ENCODE results near the gene SMIM14. TPM values are rescaled to one million over a fixed set of nuclear protein-coding genes. Genes with fewer than 3 reads are reported as not detected.
A peak's percentile ranks its signal among the peaks of the same experiment; 100 is the strongest.
"Not testable (repeated sequence)": the region's sequence is repeated elsewhere in the genome, so short reads cannot be mapped to it uniquely, and the experiment has no call there.

The SMIM14 gene
- total RNA-seq, 2 donors from 2014 or later, result 2.6 to 2.9 TPM

DNA sequence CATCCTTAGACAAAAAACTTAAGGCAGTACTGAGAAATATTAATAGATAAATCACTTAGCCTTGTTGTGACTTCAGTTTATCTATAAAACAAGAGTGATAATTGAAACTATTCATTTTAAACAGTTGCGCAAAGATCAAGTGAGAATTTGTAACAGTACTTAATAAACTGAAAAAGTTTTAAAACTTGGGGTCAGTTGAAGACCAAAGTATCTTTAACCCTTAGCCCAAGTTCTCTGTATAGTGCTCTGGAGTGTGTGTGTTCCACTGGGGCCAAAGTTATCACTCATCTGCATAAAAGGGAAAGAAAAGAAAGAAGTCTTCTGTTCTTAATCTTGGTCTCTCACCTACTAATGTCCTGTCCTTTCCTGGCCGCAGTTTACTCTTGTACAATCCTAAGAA, 11.3 kb downstream of the SMIM14 start:
- H3K27me3 Mint-ChIP-seq, result no peaks in the 10 kb centered on the region
- H3K4me3 Mint-ChIP-seq, result no peak overlapping the region
- H3K9me3 Mint-ChIP-seq, result no peaks in the 10 kb centered on the region
- no peak overlapping the region for H3K27ac Mint-ChIP-seq
- H3K36me3 Mint-ChIP-seq (ENCODE audit: low read depth), result no peaks in the 10 kb centered on the region
- no peaks in the 10 kb centered on the region for H3K4me1 Mint-ChIP-seq
- no peak for ATAC-seq (replicated peaks)

DNA sequence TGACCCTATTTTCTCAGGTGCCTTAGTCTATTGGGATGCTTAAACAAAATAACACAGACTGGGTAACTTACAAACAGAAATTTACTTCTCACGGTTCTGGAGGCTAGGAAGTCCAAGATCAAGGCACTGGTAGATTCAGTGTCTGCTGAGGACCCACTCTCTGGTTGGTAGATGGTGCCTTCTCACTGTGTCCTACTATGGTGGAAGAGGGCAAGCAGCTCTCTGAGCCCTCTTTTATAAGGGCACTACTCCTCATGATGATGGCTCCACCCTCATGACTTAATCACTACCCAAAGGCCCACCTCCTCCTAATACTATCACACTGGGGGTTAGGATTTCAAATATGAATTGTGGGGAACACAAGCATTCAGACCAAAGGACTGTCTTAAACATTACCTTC, 11.8 kb downstream of the SMIM14 start:
- Mint-ChIP-seq H3K4me1 (no peaks in the 10 kb centered on the region), H3K4me3 (no peak overlapping the region), H3K9me3 (no peaks in the 10 kb centered on the region), H3K27me3 (no peaks in the 10 kb centered on the region), H3K36me3 (ENCODE audit: low read depth) (no peaks in the 10 kb centered on the region), H3K27ac (no peak overlapping the region)
- ATAC-seq (replicated peaks), result no peak

- no peaks in the 10 kb centered on the region for H3K36me3 Mint-ChIP-seq (ENCODE audit: low read depth)
- no peaks in the 10 kb centered on the region for H3K27me3 Mint-ChIP-seq
- H3K4me3 Mint-ChIP-seq, result no peak overlapping the region
- no peak overlapping the region for H3K27ac Mint-ChIP-seq
- no peaks in the 10 kb centered on the region for H3K4me1 Mint-ChIP-seq
- no peaks in the 10 kb centered on the region for H3K9me3 Mint-ChIP-seq
- no peak for ATAC-seq (replicated peaks)
These were observed 12.4 kb downstream of the SMIM14 start for GRCh38 chr4:39626261-39626660.

- H3K27me3 Mint-ChIP-seq, result no peaks in the 10 kb centered on the region
- no peak overlapping the region for H3K27ac Mint-ChIP-seq
- no peak for ATAC-seq (replicated peaks)
- H3K4me3 Mint-ChIP-seq, result no peak overlapping the region
- H3K9me3 Mint-ChIP-seq, result no peaks in the 10 kb centered on the region
- no peaks in the 10 kb centered on the region for H3K36me3 Mint-ChIP-seq (ENCODE audit: low read depth)
- H3K4me1 Mint-ChIP-seq, result no peaks in the 10 kb centered on the region
These were observed 17.1 kb downstream of the SMIM14 start for GRCh38 chr4:39621582-39621981.

DNA sequence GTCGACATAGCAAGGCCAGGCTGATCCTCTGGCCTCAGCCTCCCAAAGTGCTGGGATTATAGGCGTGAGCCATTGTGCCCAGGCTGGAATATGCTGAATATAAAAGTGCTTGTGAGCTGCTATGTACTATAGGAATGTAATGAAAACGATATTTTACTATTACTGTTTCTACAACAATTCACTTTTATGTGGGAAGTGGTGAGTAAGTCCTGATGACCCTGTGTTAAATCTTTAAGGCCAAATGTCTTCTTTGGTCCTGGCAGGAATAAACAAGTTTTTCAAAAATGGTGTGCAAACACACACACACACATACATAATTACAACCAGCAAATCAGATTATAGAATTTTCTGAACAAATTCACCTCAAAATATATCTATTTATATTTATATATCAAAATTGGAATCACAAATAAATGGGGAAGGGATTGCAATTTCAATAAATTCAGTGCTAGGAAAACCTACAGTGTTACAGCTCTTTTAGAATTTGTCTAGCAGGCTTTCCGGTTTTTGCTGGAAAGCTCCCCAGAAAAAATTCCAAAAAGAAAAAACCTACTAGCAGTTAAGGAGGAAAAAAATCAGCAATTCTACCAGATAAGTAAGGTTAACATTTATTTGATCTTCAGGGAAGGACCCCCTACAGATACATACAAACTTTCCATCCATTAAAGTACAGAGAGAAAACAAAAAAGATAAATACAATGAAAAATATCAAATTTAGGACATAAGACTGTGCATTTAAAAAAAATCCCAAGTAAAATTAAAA, 17.9 kb downstream of the SMIM14 start:
- no peaks in the 10 kb centered on the region for H3K9me3 Mint-ChIP-seq
- no peaks in the 10 kb centered on the region for H3K4me1 Mint-ChIP-seq
- H3K4me3 Mint-ChIP-seq, result no peak overlapping the region
- no peak for ATAC-seq (replicated peaks)
- no peaks in the 10 kb centered on the region for H3K36me3 Mint-ChIP-seq (ENCODE audit: low read depth)
- H3K27ac Mint-ChIP-seq, result no peak overlapping the region
- no peaks in the 10 kb centered on the region for H3K27me3 Mint-ChIP-seq

DNA sequence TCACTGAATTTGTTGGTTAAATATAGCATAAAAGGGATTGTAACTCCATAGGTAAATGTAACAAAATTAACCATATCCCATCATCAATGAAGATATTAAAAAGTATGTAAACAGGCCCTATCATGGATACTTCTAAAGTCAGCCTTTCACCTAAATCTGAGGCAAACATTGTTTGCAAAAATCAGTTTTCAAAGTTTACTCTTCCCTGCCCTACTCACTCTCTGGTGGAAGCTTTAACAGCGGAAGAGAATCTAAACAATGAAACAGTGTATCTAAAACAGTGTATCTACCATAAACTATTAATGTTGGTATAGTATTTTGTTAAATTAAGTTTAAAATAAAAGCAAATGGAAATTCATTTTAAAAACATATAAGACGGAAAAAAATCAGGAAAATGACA, 21.1 kb downstream of the SMIM14 start:
- no peaks in the 10 kb centered on the region for H3K4me1 Mint-ChIP-seq
- H3K27me3 Mint-ChIP-seq, result no peaks in the 10 kb centered on the region
- no peaks in the 10 kb centered on the region for H3K9me3 Mint-ChIP-seq
- H3K36me3 Mint-ChIP-seq (ENCODE audit: low read depth), result no peaks in the 10 kb centered on the region
- no peak overlapping the region for H3K4me3 Mint-ChIP-seq
- H3K27ac Mint-ChIP-seq, result no peak overlapping the region
- ATAC-seq (replicated peaks), result no peak

DNA sequence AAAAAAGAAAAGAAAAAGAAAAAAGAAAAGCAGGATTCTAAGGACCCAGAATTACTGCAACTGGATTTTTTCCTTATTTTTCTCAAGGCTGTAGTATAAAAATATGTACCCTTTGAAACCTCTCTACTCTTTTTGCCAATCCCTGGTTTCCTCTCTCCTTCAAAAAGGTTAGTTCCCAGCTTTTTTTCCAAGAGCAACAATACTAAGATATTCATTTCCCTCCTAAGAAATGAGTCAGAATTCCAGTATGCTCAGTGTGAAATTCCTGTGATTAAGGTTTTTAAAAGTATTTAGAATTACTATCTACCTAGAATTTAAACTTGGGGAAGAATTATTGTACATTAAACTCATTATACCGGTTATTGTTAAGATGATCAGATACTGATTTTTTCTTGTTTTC, 22.0 kb downstream of the SMIM14 start:
- Mint-ChIP-seq H3K36me3 (ENCODE audit: low read depth) (no peaks in the 10 kb centered on the region), H3K9me3 (no peaks in the 10 kb centered on the region), H3K4me3 (no peak overlapping the region), H3K27ac (no peak overlapping the region), H3K27me3 (no peaks in the 10 kb centered on the region), H3K4me1 (no peaks in the 10 kb centered on the region)
- ATAC-seq (replicated peaks), result no peak

DNA sequence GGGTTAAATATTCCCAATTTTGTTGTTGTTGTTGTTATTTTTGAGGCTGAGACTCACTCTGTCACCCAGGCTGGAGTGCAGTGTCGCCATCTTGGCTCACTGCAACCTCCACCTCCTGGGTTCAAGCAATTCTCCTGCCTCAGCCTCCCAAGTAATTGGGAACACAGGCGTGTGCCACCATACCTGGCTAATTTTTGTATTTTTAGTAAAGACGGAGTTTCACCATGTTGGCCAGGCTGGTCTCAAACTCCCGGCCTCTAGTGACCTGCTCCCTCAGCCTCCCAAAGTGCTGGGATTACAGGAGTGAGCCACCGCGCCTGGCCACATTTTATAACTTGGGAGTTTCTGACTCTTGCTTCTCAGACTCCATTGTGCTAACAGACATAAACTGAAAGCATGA, 22.6 kb downstream of the SMIM14 start:
- ATAC-seq (replicated peaks); H3K4me1 Mint-ChIP-seq; H3K4me3 Mint-ChIP-seq; H3K27ac Mint-ChIP-seq; H3K27me3 Mint-ChIP-seq; H3K9me3 Mint-ChIP-seq; H3K36me3 Mint-ChIP-seq (ENCODE audit: low read depth): not testable (repeated sequence)

GRCh38 chr4:39614487-39615162, 24.0 kb downstream of the SMIM14 start:
- H3K27ac Mint-ChIP-seq, result no peak overlapping the region
- H3K27me3 Mint-ChIP-seq, result no peaks in the 10 kb centered on the region
- H3K9me3 Mint-ChIP-seq, result no peaks in the 10 kb centered on the region
- H3K4me1 Mint-ChIP-seq, result no peaks in the 10 kb centered on the region
- no peaks in the 10 kb centered on the region for H3K36me3 Mint-ChIP-seq (ENCODE audit: low read depth)
- peak; percentile 28 for ATAC-seq (replicated peaks)
- no peak overlapping the region for H3K4me3 Mint-ChIP-seq

DNA sequence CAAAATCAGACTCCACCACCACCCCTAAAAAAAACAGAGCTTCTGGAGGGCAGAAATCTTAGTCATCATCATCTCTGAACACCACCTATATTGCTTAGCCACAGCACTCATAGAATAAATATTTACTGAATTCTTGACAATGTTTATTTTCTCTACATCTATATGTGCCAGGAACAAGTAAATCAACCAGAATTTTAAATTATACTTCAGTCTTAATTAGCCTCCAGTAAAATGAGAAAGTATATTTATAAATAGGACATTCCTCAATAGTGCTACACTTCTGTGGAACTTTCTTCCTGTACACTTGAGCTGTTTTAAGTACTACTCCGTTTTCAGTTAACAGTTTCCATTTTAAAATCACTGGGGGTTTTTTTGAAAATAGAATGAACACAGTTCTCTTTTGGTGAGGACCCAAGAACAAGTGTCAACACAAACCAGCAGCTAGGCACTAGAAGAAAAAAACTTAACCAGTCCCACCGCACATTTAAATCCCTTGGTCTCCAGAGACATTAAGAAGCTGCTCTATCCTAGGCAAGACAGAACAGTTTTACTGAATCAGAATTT, 25.5 kb downstream of the SMIM14 start:
- no peak for ATAC-seq (replicated peaks)
- Mint-ChIP-seq H3K27me3 (no peaks in the 10 kb centered on the region), H3K4me3 (no peak overlapping the region), H3K9me3 (no peaks in the 10 kb centered on the region), H3K27ac (no peak overlapping the region), H3K36me3 (ENCODE audit: low read depth) (no peaks in the 10 kb centered on the region), H3K4me1 (no peaks in the 10 kb centered on the region)

GRCh38 chr4:39609454-39609931, 29.2 kb downstream of the SMIM14 start:
- H3K36me3 Mint-ChIP-seq (ENCODE audit: low read depth), result peaks cover 5% of the 10 kb centered on the region
- no peaks in the 10 kb centered on the region for H3K27me3 Mint-ChIP-seq
- no peaks in the 10 kb centered on the region for H3K9me3 Mint-ChIP-seq
- H3K4me1 Mint-ChIP-seq, result no peaks in the 10 kb centered on the region
- ATAC-seq (replicated peaks), result peak; percentile 61
- no peak overlapping the region for H3K27ac Mint-ChIP-seq
- no peak overlapping the region for H3K4me3 Mint-ChIP-seq

DNA sequence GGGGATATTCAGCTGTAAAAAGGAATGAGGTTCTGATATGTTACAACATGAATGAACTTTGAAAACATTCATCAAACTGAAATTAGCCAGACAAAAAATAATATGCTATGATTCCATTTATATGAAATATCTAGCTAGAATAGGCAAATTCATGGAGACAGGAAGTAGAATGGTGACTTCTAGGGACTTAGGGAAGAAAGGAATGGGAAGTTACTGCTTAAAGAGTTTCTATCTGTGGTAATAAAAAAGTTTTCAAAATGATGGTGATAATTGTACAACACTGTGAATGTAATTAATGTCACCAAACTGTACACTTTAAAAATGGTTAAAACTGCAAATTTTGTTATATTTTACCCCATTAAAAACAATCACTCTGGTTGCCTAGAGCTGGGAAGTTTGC, 30.2 kb downstream of the SMIM14 start:
- H3K9me3 Mint-ChIP-seq, result no peaks in the 10 kb centered on the region

DNA sequence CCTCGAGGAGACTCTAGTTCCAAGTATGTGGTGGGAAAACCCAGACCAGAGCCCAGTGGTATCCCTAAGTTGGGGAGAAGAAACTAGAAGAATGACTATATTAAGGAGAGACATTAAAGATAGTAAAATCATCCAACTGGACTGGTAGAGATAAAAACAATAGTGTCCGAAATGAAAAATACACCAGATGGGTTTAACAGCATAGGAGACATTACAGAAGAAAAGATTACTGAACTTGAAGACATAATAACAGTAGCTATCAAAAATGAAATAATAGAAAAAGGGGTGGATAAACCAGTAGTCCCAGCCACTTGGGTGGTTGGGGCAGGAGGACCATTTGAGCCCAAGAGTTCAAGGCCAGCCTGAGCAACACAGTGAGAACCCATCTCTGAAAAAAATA, 31.9 kb downstream of the SMIM14 start:
- peaks cover 13% of the 10 kb centered on the region for H3K36me3 Mint-ChIP-seq (ENCODE audit: low read depth)
- no peak overlapping the region for H3K27ac Mint-ChIP-seq
- H3K4me3 Mint-ChIP-seq, result no peak overlapping the region
- no peaks in the 10 kb centered on the region for H3K27me3 Mint-ChIP-seq
- no peak for ATAC-seq (replicated peaks)
- no peaks in the 10 kb centered on the region for H3K4me1 Mint-ChIP-seq
- no peaks in the 10 kb centered on the region for H3K9me3 Mint-ChIP-seq

More for the DNA sequence above, 30.2 kb downstream of the SMIM14 start:
- Mint-ChIP-seq H3K27ac (no peak overlapping the region), H3K27me3 (no peaks in the 10 kb centered on the region), H3K4me3 (no peak overlapping the region), H3K36me3 (ENCODE audit: low read depth) (peaks cover 5% of the 10 kb centered on the region), H3K4me1 (no peaks in the 10 kb centered on the region)
- ATAC-seq (replicated peaks), result no peak

DNA sequence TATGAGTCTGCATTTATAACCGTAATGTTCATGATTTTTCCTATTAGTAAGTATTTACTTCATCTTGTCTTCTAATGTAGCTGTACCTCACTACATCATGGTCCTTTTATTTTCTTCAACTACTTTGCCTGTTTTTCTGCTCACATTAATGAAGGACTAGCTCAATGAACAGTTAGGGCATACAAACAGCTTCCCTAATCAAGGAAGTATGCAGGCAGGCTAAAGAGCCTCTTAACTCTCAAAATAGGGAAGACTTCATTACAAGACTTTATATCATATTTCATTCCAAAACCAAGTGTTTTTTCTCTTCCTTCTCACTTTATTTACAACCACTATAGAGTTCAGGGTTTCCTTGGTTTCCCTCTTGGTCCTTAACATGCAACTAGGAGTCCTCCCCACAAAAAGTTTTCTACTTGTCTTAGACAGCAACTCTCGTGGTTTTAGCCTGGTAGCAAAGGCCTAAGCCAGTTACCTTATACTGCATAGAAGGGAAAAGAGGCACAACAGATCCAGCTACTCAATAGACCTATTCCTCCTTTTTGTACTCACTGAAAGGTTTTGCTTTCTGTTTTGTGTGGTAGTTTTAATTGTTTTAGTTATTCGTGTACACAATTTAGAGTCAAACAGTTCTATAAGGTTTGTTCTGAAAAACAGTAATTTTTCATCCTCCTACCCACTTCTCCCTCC, 40.8 kb downstream of the SMIM14 start:
- H3K9me3 Mint-ChIP-seq, result no peaks in the 10 kb centered on the region
- ATAC-seq (replicated peaks), result no peak
- no peak overlapping the region for H3K4me3 Mint-ChIP-seq
- H3K27ac Mint-ChIP-seq, result no peak overlapping the region
- H3K27me3 Mint-ChIP-seq, result no peaks in the 10 kb centered on the region
- no peaks in the 10 kb centered on the region for H3K4me1 Mint-ChIP-seq
- peaks cover 20% of the 10 kb centered on the region for H3K36me3 Mint-ChIP-seq (ENCODE audit: low read depth)

- Mint-ChIP-seq H3K27me3 (no peaks in the 10 kb centered on the region), H3K4me1 (no peaks in the 10 kb centered on the region), H3K36me3 (ENCODE audit: low read depth) (peaks cover 14% of the 10 kb centered on the region), H3K9me3 (no peaks in the 10 kb centered on the region), H3K27ac (no peak overlapping the region), H3K4me3 (no peak overlapping the region)
- ATAC-seq (replicated peaks), result no peak
These were observed 41.7 kb downstream of the SMIM14 start for GRCh38 chr4:39596971-39597370.
